K562 (cell line): Measurements from ENCODE around the gene AP1M2. TPM values are rescaled to one million over a fixed set of nuclear protein-coding genes. Genes with fewer than 3 reads are reported as not detected.

ENCODE experiments used
- CREM ChIP-seq: IDR thresholded peaks from 2 replicates; pipeline ENCODE4 v1.6.1; 2014; ENCODE audit warnings: antibody characterized with exemption, low read depth
- ELF2 ChIP-seq: fragments of 250-450 bp; sonication (Bioruptor Pico); IDR thresholded peaks from 2 replicates; pipeline ENCODE4 v1.5.0; 2021; ENCODE audit warnings: mild to moderate bottlenecking
- ETS1 ChIP-seq: conservative IDR thresholded peaks from 2 replicates; pipeline ENCODE4 v1.6.1; 2011; ENCODE audit warnings: low read depth, mild to moderate bottlenecking, low read length; ENCODE audit not compliant: control insufficient read depth
- FOXA3 ChIP-seq, 2 experiments: fragments of 450-650 bp in 1 of 2; sonication (generic) in 1 of 2; formaldehyde crosslinking; IDR thresholded peaks in 1 of 2; conservative IDR thresholded peaks in 1 of 2; 2 replicates each; pipeline versions ENCODE4 v1.4.0 to v1.8.0; 2020 to 2022; ENCODE audit warnings: mild to moderate bottlenecking in 2 of 2, missing genetic modification reagents in 1 of 2
- GMEB1 ChIP-seq: fragments of 250-450 bp; sonication (Bioruptor Pico); IDR thresholded peaks from 2 replicates; pipeline ENCODE4 v1.4.0; 2020; ENCODE audit warnings: mild to moderate bottlenecking
- HIVEP1 ChIP-seq: fragments of 250-450 bp; sonication (Bioruptor Pico); IDR thresholded peaks from 2 replicates; pipeline ENCODE4 v1.4.0; 2020; ENCODE audit warnings: mild to moderate bottlenecking
- HNRNPH1 ChIP-seq: fragments of 200-400 bp; formaldehyde crosslinking; optimal IDR thresholded peaks from 2 replicates; pipeline ENCODE3; 2017; ENCODE audit warnings: low read depth, mild to moderate bottlenecking, low read length, moderate library complexity
- KLF10 ChIP-seq: fragments of 250-450 bp; sonication (Bioruptor Pico); IDR thresholded peaks from 2 replicates; pipeline ENCODE4 v1.6.1; 2021; ENCODE audit warnings: matching md5 sums
- MYBL2 ChIP-seq, 2 experiments: fragments of 450-650 bp in 1 of 2; sonication (generic) in 1 of 2; formaldehyde crosslinking in 1 of 2; IDR thresholded peaks; 2 replicates each; pipeline versions ENCODE4 v1.6.1 to v1.8.1; 2017 to 2022; ENCODE audit warnings: borderline replicate concordance in 1 of 2, inconsistent platforms in 1 of 2, low read depth in 1 of 2, mild to moderate bottlenecking in 1 of 2, missing genetic modification reagents in 1 of 2, moderate library complexity in 1 of 2
- SAP30 ChIP-seq: fragments of 200-600 bp; sonication (generic); IDR thresholded peaks from 2 replicates; pipeline ENCODE4 v1.6.1; 2012; ENCODE audit warnings: borderline replicate concordance, low read depth, mild to moderate bottlenecking, moderate library complexity, low read length, control low read depth, inconsistent platforms; ENCODE audit not compliant: insufficient read depth, poor library complexity, severe bottlenecking
- SIN3B ChIP-seq: fragments of 450-650 bp; IDR thresholded peaks from 2 replicates; pipeline ENCODE4 v1.6.1; 2017; ENCODE audit warnings: low read depth, mild to moderate bottlenecking, moderate library complexity
- SRSF7 ChIP-seq: fragments of 200-400 bp; formaldehyde crosslinking; optimal IDR thresholded peaks from 2 replicates; pipeline ENCODE3; 2017; ENCODE audit warnings: mild to moderate bottlenecking, low read depth, low read length
- ZBTB11 ChIP-seq, 3 experiments: fragments of 200-800 bp in 1 of 3; fragments of 250-450 bp in 1 of 3; fragments of 450-650 bp in 1 of 3; sonication (Bioruptor Pico) in 1 of 3; sonication (Bioruptor generic) in 1 of 3; formaldehyde crosslinking in 1 of 3; IDR thresholded peaks; 2 replicates each; pipeline versions ENCODE4 v1.6.1 to v1.8.0; 2016 to 2022; ENCODE audit warnings: mild to moderate bottlenecking in 2 of 3, missing genetic modification characterization in 2 of 3, missing compliant biosample characterization in 1 of 3, moderate library complexity in 1 of 3
- polyA plus RNA-seq, 8 experiments: library from polyadenylated mRNA; depleted of rRNA in 4 of 8; stranded (reverse) in 5 of 8; unstranded in 3 of 8; fragments of >200 nt; fragmentation: Nextera tagmentation in 2 of 8; fragmentation: Illumina TruSeq in 1 of 8; extraction: Ambion mirVana in 2 of 8; extraction: Trizol in 1 of 8; gene quantifications; 2 replicates each; pipeline versions ENCODE4 v1.2.1 to v1.2.3, GENCODE V29; 2011 to 2014; ENCODE audit warnings: inconsistent platforms in 1 of 8, missing spikeins in 1 of 8
- total RNA-seq, 7 experiments: library from RNA; depleted of rRNA in 6 of 7; stranded (reverse); fragments of >200 nt in 6 of 7; fragmentation: Illumina TruSeq in 2 of 7; extraction: Trizol in 2 of 7; gene quantifications; 2 replicates each; pipeline versions ENCODE4 v1.2.1 to v1.2.3, GENCODE V29; 2011 to 2021; ENCODE audit warnings: low replicate concordance in 1 of 7
- TF ChIP-seq, protein P1 (sequence below): fragments of 450-650 bp; IDR thresholded peaks from 2 replicates; pipeline ENCODE4 v1.6.1; 2016; ENCODE audit warnings: borderline replicate concordance

AP1M2 gene
- total and polyA plus RNA-seq, 9 of the 15 experiments (the other 6 are each of a cell fraction or from before 2014, with no cell fraction given), result 0.33 to 1.4 (median 0.89) TPM; not detected in 1

- peak in 1 of 2 experiments; percentile 45; a peak in 1 of 4 replicates for TF ChIP-seq FOXA3 (CRISPR knock-in tag; conservative IDR thresholded peaks at IDR 0.05 in 1 of 2, IDR thresholded peaks at IDR 0.05 in 1 of 2)
- TF ChIP-seq ETS1, result peak; percentile 65
- no peak for TF ChIP-seq KLF10
- TF ChIP-seq GMEB1 (CRISPR knock-in tag), result no peak
- TF ChIP-seq HNRNPH1, result no peak
- TF ChIP-seq SRSF7, result no peak
- TF ChIP-seq ELF2 (CRISPR knock-in tag), result no peak
- TF ChIP-seq, protein P1, sequence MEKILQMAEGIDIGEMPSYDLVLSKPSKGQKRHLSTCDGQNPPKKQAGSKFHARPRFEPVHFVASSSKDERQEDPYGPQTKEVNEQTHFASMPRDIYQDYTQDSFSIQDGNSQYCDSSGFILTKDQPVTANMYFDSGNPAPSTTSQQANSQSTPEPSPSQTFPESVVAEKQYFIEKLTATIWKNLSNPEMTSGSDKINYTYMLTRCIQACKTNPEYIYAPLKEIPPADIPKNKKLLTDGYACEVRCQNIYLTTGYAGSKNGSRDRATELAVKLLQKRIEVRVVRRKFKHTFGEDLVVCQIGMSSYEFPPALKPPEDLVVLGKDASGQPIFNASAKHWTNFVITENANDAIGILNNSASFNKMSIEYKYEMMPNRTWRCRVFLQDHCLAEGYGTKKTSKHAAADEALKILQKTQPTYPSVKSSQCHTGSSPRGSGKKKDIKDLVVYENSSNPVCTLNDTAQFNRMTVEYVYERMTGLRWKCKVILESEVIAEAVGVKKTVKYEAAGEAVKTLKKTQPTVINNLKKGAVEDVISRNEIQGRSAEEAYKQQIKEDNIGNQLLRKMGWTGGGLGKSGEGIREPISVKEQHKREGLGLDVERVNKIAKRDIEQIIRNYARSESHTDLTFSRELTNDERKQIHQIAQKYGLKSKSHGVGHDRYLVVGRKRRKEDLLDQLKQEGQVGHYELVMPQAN, result no peak
- no peak for TF ChIP-seq ZBTB11 (CRISPR knock-in tag; IDR thresholded peaks at IDR 0.05)
- TF ChIP-seq CREM, result peak; percentile 76
- TF ChIP-seq SIN3B, result no peak
- no peak for TF ChIP-seq MYBL2 (IDR thresholded peaks at IDR 0.05; ENCODE audit: low read depth)
- no peak for TF ChIP-seq MYBL2 (CRISPR knock-in tag; IDR thresholded peaks at IDR 0.05; ENCODE audit: borderline replicate concordance)
- TF ChIP-seq HIVEP1 (CRISPR knock-in tag), result no peak
- TF ChIP-seq SAP30, result no peak
These were observed 18.9 kb downstream of the AP1M2 start (continued) for GRCh38 chr19:10568062-10568825.
